Ishikawa (cell line): ENCODE measurements around the gene PLCB3.

ENCODE experiments used
- CEBPB ChIP-seq: IDR thresholded peaks from 2 replicates; pipeline ENCODE4 v1.6.1; 2012
- CREB1 ChIP-seq: IDR thresholded peaks from 2 replicates; pipeline ENCODE4 v1.6.1; 2012; ENCODE audit warnings: low read depth
- EGR1 ChIP-seq: IDR thresholded peaks from 2 replicates; pipeline ENCODE4 v1.6.1; 2012
- EP300 ChIP-seq: IDR thresholded peaks from 2 replicates; pipeline ENCODE4 v1.6.1; 2012; ENCODE audit warnings: borderline replicate concordance
- FOXM1 ChIP-seq: IDR thresholded peaks from 2 replicates; pipeline ENCODE4 v1.6.1; 2012; ENCODE audit warnings: low read depth, borderline replicate concordance
- MAX ChIP-seq: IDR thresholded peaks from 2 replicates; pipeline ENCODE4 v1.6.1; 2012
- NFIC ChIP-seq: IDR thresholded peaks from 2 replicates; pipeline ENCODE4 v1.6.1; 2012
- RAD21 ChIP-seq: IDR thresholded peaks from 2 replicates; pipeline ENCODE4 v1.6.1; 2012; ENCODE audit warnings: low read depth
- REST ChIP-seq: IDR thresholded peaks from 2 replicates; pipeline ENCODE4 v1.6.1; 2012; ENCODE audit warnings: low read depth, mild to moderate bottlenecking
- TAF1 ChIP-seq: IDR thresholded peaks from 2 replicates; pipeline ENCODE4 v1.6.1; 2012; ENCODE audit warnings: low read depth, mild to moderate bottlenecking
- TCF12 ChIP-seq: IDR thresholded peaks from 2 replicates; pipeline ENCODE4 v1.6.1; 2012; ENCODE audit warnings: low read depth
- TEAD4 ChIP-seq: IDR thresholded peaks from 2 replicates; pipeline ENCODE4 v1.6.1; 2012
- USF1 ChIP-seq: IDR thresholded peaks from 2 replicates; pipeline ENCODE4 v1.6.1; 2012
- YY1 ChIP-seq: IDR thresholded peaks from 2 replicates; pipeline ENCODE4 v1.6.1; 2012; ENCODE audit warnings: low read depth
- ZBTB7A ChIP-seq: IDR thresholded peaks from 2 replicates; pipeline ENCODE4 v1.6.1; 2012; ENCODE audit warnings: low read depth

The PLCB3 gene

GRCh38 chr11:64284048-64284961 lies 33.0 kb downstream of the PLCB3 start, which contains the start of gene BAD:
TSS of gene BAD (minus strand) at chr11:64284665. CDS start at chr11:64284368, 297 bp downstream.
- TF ChIP-seq TCF12, result no peak
- no peak for TF ChIP-seq FOXM1
- no peak for TF ChIP-seq YY1
- peak; percentile 52; the same call in 1 of the 2 replicates for TF ChIP-seq TAF1
- peak; percentile 26; the same call in 1 of the 2 replicates for TF ChIP-seq MAX
- no peak for TF ChIP-seq TEAD4
- TF ChIP-seq ZBTB7A, result peak; percentile 11
- TF ChIP-seq REST, result no peak
- no peak for TF ChIP-seq EP300
- TF ChIP-seq CEBPB, result no peak
- TF ChIP-seq RAD21, result no peak
- TF ChIP-seq CREB1, result peak; percentile 82
- TF ChIP-seq EGR1, result no peak
- no peak for TF ChIP-seq NFIC

- TF ChIP-seq FOXM1 (no peak), YY1 (peak; percentile 93), REST (no peak), MAX (peak; percentile 16; the same call in 1 of the 2 replicates), EGR1 (peak; percentile 61; the same call in 1 of the 2 replicates), CEBPB (no peak), TAF1 (no peak; the same call in none of the 2 replicates), TEAD4 (no peak), RAD21 (no peak), USF1 (no peak)
These were observed 33.9 kb downstream of the PLCB3 start, which contains the start of gene GPR137 for GRCh38 chr11:64284962-64285884. TSS of gene GPR137 (plus strand) at chr11:64285848. CDS start at chr11:64286525, 677 bp downstream.

GRCh38 chr11:64285885-64286800 lies 34.8 kb downstream of the PLCB3 start:
- TF ChIP-seq CEBPB (no peak), NFIC (no peak), TCF12 (peak; percentile 8; the same call in 1 of the 2 replicates), ZBTB7A (peak; percentile 39; the same call in 1 of the 2 replicates)

- TF ChIP-seq CREB1, result no peak
- no peak for TF ChIP-seq REST
- TF ChIP-seq EP300, result no peak
- no peak for TF ChIP-seq MAX
- no peak for TF ChIP-seq TEAD4
- no peak for TF ChIP-seq EGR1
- TF ChIP-seq CEBPB, result no peak
- no peak for TF ChIP-seq TAF1
- no peak for TF ChIP-seq YY1
- TF ChIP-seq FOXM1, result no peak
- TF ChIP-seq NFIC, result no peak
- no peak for TF ChIP-seq ZBTB7A
- no peak for TF ChIP-seq RAD21
- no peak for TF ChIP-seq USF1
- no peak for TF ChIP-seq TCF12
These were observed 35.5 kb downstream of the PLCB3 start for GRCh38 chr11:64286801-64287159.
